ENCODE data around the gene LRRC59. TPM values are rescaled to one million over a fixed set of nuclear protein-coding genes. Genes with fewer than 3 reads are reported as not detected.

The LRRC59 gene
- total and polyA plus RNA-seq, 8 donors, result 29.3 to 114 (median 72.4) TPM

- intact Hi-C loops (cut with DNase I), result loop anchor here in 1 of 3 donors (10.0 kb wide), 1 partner anchor 273 kb away; no protein-coding TSS in a partner anchor
- peaks cover 0 to 31% (median 10%) of the 10 kb centered on the region in 3 donors for H3K36me3 ChIP-seq
- no peak for FAIRE-seq
These were observed 45.1 kb downstream of the LRRC59 start for GRCh38 chr17:50352072-50352692.

GRCh38 chr17:50350733-50351132, 46.6 kb downstream of the LRRC59 start:
- no peak overlapping the region for H3K27ac ChIP-seq
- H3K9me3 ChIP-seq, result no peaks in the 10 kb centered on the region
- H3K27me3 ChIP-seq, result no peaks in the 10 kb centered on the region
- TF ChIP-seq CTCF (IDR thresholded peaks at IDR 0.05), result no peak
- 98% methylated on average over 2 of the region's 2 CpGs for WGBS, 2 donors
- peaks cover 0 to 20% (median 6%) of the 10 kb centered on the region in 3 donors for H3K36me3 ChIP-seq
- FAIRE-seq (no peak), ATAC-seq (no peak), DNase-seq (peak in 1 of 6 donors; percentile 6)
- H3K4me3 ChIP-seq, result no peak overlapping the region
- peaks cover 0 to 3% (median 0%) of the 10 kb centered on the region in 3 donors for H3K4me1 ChIP-seq
- intact Hi-C loops (cut with DNase I), result loop anchor here in 1 of 3 donors (10.0 kb wide), 1 partner anchor 274 kb away; no protein-coding TSS in a partner anchor

More at GRCh38 chr17:50352072-50352692, 45.1 kb downstream of the LRRC59 start:
- ATAC-seq (no peak), DNase-seq (peak in 3 of 6 donors; percentile 15 to 60 (median 18))
- H3K4me3 ChIP-seq, result no peak overlapping the region
- H3K9me3 ChIP-seq, result no peaks in the 10 kb centered on the region
- WGBS, 2 donors, result 80 to 84% methylated on average over 6 of the region's 6 CpGs
- no peak overlapping the region for H3K27ac ChIP-seq
- peaks cover 0 to 3% (median 0%) of the 10 kb centered on the region in 3 donors for H3K4me1 ChIP-seq
- TF ChIP-seq CTCF (IDR thresholded peaks at IDR 0.05), result no peak
- H3K27me3 ChIP-seq, result no peaks in the 10 kb centered on the region

GRCh38 chr17:50349243-50349600, 48.1 kb downstream of the LRRC59 start:
- WGBS, 2 donors, result 86 to 97% methylated on average over 5 of the region's 5 CpGs
- peaks cover 0 to 3% (median 3%) of the 10 kb centered on the region in 3 donors for H3K4me1 ChIP-seq
- no peaks in the 10 kb centered on the region for H3K9me3 ChIP-seq
- intact Hi-C loops (cut with DNase I), result no loop called here
- H3K27ac ChIP-seq, result no peak overlapping the region
- ATAC-seq (no peak), FAIRE-seq (no peak), DNase-seq (peak in 1 of 6 donors; percentile 35)
- H3K27me3 ChIP-seq, result no peaks in the 10 kb centered on the region
- TF ChIP-seq CTCF (IDR thresholded peaks at IDR 0.05), result no peak
- peaks cover 0 to 7% (median 0%) of the 10 kb centered on the region in 3 donors for H3K36me3 ChIP-seq
- H3K4me3 ChIP-seq, result no peak overlapping the region

GRCh38 chr17:50348522-50349242, 48.6 kb downstream of the LRRC59 start:
- H3K27ac ChIP-seq, result no peak overlapping the region
- 75 to 78% methylated on average over 7 of the region's 7 CpGs for WGBS, 2 donors
- no peak for TF ChIP-seq CTCF (IDR thresholded peaks at IDR 0.05)
- H3K4me1 ChIP-seq, result peaks cover 0 to 3% (median 3%) of the 10 kb centered on the region in 3 donors
- intact Hi-C loops (cut with DNase I), result no loop called here
- no peak for ATAC-seq
- peaks cover 0 to 1% (median 0%) of the 10 kb centered on the region in 3 donors for H3K36me3 ChIP-seq
- no peak for FAIRE-seq
- H3K4me3 ChIP-seq, result no peak overlapping the region
- DNase-seq, result peak in 1 of 6 donors; percentile 51
- no peaks in the 10 kb centered on the region for H3K9me3 ChIP-seq
- H3K27me3 ChIP-seq, result no peaks in the 10 kb centered on the region
